ENCODE measurements around the gene LRRC53.

DNA sequence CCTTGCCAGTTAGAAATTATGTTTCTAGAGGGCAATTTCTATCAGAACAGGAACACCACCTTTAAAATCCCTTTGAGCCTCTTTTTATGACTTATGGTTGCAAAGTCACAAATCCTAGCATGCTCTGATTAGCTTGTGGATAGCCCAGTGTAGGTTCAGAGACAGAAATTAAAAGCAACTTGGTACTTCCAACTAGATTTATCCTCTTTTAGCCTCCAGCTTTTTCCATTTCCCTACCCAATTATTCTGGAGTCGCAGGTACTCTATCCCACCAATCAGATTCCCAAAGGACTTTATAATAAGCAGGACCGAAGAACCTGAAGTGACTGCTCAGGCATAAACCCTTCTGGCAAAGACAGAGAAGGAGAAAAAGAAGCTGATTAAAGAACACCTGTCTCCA lies 33.4 kb upstream of the LRRC53 start:
- TF ChIP-seq BACH1 (tag; IDR thresholded peaks at IDR 0.05) (no peak), SRSF7 (optimal IDR thresholded peaks at IDR 0.05; ENCODE audit: low read depth, low read length) (no peak), FOSL1 (tag; conservative IDR thresholded peaks at IDR 0.05) (no peak), RFX7 (CRISPR knock-in tag; IDR thresholded peaks at IDR 0.05) (no peak), ZFX (CRISPR knock-in tag; IDR thresholded peaks at IDR 0.05) (no peak), NR2C2 (CRISPR knock-in tag; IDR thresholded peaks at IDR 0.05) (no peak), NR2C2 (tag; IDR thresholded peaks at IDR 0.05) (no peak), EZH2 (IDR thresholded peaks at IDR 0.05; ENCODE audit: borderline replicate concordance, low read depth, low read length) (no peak)
- TF ChIP-seq, protein P1, sequence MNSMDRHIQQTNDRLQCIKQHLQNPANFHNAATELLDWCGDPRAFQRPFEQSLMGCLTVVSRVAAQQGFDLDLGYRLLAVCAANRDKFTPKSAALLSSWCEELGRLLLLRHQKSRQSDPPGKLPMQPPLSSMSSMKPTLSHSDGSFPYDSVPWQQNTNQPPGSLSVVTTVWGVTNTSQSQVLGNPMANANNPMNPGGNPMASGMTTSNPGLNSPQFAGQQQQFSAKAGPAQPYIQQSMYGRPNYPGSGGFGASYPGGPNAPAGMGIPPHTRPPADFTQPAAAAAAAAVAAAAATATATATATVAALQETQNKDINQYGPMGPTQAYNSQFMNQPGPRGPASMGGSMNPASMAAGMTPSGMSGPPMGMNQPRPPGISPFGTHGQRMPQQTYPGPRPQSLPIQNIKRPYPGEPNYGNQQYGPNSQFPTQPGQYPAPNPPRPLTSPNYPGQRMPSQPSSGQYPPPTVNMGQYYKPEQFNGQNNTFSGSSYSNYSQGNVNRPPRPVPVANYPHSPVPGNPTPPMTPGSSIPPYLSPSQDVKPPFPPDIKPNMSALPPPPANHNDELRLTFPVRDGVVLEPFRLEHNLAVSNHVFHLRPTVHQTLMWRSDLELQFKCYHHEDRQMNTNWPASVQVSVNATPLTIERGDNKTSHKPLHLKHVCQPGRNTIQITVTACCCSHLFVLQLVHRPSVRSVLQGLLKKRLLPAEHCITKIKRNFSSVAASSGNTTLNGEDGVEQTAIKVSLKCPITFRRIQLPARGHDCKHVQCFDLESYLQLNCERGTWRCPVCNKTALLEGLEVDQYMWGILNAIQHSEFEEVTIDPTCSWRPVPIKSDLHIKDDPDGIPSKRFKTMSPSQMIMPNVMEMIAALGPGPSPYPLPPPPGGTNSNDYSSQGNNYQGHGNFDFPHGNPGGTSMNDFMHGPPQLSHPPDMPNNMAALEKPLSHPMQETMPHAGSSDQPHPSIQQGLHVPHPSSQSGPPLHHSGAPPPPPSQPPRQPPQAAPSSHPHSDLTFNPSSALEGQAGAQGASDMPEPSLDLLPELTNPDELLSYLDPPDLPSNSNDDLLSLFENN (IDR thresholded peaks at IDR 0.05; ENCODE audit: low read depth in 2 of 2, low read length in 2 of 2) = no peak
- TF ChIP-seq, protein P2, sequence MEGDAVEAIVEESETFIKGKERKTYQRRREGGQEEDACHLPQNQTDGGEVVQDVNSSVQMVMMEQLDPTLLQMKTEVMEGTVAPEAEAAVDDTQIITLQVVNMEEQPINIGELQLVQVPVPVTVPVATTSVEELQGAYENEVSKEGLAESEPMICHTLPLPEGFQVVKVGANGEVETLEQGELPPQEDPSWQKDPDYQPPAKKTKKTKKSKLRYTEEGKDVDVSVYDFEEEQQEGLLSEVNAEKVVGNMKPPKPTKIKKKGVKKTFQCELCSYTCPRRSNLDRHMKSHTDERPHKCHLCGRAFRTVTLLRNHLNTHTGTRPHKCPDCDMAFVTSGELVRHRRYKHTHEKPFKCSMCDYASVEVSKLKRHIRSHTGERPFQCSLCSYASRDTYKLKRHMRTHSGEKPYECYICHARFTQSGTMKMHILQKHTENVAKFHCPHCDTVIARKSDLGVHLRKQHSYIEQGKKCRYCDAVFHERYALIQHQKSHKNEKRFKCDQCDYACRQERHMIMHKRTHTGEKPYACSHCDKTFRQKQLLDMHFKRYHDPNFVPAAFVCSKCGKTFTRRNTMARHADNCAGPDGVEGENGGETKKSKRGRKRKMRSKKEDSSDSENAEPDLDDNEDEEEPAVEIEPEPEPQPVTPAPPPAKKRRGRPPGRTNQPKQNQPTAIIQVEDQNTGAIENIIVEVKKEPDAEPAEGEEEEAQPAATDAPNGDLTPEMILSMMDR (IDR thresholded peaks at IDR 0.05 in 2 of 3, conservative IDR thresholded peaks at IDR 0.05 in 1 of 3; ENCODE audit: insufficient read depth in 2 of 3, low read depth in 1 of 3, low read length in 3 of 3) = no peak
